COLO829 (cell line): ENCODE results near the gene PLEKHA7.
"Not testable (repeated sequence)": the region's sequence is repeated elsewhere in the genome, so short reads cannot be mapped to it uniquely, and the experiment has no call there.

Experiments used
- DNase-seq: peaks from one replicate; pipeline ENCODE4 v3.0.0; 2012; ENCODE audit warnings: low spot score

PLEKHA7 gene, protein sequence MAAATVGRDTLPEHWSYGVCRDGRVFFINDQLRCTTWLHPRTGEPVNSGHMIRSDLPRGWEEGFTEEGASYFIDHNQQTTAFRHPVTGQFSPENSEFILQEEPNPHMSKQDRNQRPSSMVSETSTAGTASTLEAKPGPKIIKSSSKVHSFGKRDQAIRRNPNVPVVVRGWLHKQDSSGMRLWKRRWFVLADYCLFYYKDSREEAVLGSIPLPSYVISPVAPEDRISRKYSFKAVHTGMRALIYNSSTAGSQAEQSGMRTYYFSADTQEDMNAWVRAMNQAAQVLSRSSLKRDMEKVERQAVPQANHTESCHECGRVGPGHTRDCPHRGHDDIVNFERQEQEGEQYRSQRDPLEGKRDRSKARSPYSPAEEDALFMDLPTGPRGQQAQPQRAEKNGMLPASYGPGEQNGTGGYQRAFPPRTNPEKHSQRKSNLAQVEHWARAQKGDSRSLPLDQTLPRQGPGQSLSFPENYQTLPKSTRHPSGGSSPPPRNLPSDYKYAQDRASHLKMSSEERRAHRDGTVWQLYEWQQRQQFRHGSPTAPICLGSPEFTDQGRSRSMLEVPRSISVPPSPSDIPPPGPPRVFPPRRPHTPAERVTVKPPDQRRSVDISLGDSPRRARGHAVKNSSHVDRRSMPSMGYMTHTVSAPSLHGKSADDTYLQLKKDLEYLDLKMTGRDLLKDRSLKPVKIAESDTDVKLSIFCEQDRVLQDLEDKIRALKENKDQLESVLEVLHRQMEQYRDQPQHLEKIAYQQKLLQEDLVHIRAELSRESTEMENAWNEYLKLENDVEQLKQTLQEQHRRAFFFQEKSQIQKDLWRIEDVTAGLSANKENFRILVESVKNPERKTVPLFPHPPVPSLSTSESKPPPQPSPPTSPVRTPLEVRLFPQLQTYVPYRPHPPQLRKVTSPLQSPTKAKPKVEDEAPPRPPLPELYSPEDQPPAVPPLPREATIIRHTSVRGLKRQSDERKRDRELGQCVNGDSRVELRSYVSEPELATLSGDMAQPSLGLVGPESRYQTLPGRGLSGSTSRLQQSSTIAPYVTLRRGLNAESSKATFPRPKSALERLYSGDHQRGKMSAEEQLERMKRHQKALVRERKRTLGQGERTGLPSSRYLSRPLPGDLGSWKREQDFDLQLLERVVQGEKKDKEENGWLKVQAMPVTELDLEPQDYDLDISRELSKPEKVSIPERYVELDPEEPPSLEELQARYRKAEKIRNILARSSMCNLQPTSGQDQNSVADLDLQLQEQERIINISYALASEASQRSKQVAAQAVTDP

DNA sequence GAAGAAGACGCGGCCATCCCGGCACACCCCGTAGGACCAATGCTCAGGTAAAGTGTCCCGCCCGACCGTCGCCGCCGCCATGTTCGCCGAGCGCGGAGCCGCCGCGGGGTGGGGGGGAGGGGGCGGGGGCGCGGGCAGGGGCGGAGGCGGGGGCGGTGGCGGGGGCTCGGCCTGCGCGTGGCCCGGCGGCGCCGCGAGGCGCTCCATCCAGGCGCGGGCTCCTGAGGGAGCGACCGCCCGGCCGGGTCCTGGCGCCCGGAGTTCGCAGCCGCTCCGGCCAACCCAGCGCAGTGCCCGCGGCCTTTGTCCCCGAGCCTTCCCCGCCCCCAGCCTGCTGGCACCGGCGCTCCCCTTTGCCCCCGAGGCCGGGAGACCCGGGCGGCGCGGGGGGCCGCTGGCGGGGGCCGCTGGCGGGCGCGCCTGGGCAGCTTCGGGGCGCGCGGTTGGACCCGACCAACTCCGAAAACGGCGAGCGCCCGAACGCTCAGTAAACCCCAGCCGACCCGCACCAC, at the start of gene PLEKHA7:
PLEKHA7 (minus strand) TSS at position 94 of the 512 bp plus-strand sequence; CDS start at position 81, 13 bp downstream.
- no peak for DNase-seq

DNA sequence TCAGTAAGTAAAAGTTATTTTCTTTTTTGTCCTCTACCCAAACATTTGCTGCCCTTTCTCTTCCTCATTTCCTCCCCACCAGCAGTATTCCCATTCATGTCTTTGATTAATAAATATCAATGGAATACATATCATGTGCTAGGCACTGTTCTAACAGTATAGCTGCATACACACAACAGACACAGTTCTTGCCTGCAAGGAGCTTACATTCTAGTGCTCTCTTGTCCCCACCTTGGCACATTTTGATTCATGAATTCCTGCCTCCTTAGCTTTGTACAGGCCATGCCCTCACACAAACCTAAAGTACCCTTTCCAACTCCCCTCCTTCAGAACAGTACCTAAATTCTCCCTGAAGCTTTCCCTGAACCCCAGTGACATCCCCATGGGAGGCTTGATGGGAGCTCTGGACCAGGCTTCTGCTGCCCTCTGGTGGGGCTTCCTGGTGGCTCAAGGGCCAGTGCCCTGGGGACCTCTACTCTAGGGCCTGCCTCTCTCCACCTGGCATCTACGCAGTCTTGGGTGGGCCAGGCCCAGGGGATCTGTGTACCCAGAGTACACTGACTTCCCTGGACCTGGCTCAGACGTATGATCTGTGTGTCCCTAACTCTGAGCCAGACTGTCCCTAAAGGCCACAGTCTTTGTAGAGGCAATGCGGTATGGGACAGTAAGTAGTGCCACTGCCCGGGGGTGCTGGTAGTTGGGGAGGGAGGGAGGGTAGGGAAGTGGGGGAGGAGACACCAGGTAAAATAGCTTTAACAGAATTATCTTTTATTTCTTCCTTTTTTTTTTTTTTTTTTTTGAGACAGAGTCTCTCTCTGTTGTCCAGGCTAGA, 49.2 kb upstream of the PLEKHA7 start:
- DNase-seq: peak; percentile 51

DNA sequence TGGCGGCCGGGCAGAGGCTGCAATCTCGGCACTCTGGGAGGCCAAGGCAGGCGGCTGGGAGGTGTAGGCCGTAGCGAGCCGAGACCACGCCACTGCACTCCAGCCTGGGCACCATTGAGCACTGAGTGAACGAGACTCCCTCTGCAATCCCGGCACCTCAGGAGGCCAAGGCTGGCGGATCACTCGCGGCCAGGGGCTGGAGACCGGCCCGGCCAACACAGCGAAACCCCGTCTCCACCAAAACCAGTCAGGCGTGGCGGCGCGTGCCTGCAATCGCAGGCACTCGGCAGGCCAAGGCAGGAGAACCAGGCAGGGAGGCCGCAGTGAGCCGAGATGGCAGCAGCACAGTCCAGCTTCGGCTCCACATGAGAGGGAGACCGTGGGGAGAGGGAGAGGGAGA, 36.9 kb upstream of the PLEKHA7 start:
- not testable (repeated sequence) for DNase-seq

DNA sequence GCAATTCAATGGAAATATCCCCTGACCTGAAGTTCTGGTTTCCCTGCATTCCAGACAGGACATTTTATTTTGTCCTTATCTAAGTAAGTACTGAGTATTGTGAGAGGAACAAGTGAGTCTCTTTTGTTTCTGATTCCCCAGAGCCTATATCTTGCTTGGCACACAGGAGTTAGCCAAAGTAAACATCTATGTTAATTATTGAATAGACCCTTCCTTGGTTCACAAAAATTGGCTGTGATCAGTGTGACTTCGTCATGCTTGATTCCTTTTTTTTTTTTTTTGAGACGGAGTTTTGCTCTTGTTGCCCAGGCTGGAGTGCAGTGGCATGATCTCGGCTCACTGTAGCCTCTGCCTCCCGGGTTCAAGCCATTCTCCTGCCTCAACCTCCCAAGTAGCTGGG, 34.3 kb upstream of the PLEKHA7 start:
- not testable (repeated sequence) for DNase-seq

DNA sequence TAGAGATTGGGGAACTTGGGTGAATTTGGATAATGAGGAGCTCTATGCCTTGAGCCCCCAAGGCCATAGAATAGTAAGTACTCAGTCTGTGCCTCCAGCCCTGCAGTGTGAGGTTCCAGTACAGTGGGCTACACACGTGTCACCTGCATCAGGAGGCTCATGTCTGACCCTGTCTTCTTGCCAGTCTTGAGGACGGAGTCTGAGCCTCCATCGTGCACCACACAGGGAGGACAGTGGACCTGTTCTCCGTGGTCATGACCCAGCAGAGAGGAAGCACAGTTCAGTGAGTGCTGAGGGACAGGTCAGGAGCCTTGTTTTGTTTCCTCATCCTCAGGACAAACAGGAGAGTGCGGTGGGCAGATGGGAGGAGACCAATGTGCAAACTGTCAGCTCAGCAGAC, 32.5 kb upstream of the PLEKHA7 start:
- no peak for DNase-seq

DNA sequence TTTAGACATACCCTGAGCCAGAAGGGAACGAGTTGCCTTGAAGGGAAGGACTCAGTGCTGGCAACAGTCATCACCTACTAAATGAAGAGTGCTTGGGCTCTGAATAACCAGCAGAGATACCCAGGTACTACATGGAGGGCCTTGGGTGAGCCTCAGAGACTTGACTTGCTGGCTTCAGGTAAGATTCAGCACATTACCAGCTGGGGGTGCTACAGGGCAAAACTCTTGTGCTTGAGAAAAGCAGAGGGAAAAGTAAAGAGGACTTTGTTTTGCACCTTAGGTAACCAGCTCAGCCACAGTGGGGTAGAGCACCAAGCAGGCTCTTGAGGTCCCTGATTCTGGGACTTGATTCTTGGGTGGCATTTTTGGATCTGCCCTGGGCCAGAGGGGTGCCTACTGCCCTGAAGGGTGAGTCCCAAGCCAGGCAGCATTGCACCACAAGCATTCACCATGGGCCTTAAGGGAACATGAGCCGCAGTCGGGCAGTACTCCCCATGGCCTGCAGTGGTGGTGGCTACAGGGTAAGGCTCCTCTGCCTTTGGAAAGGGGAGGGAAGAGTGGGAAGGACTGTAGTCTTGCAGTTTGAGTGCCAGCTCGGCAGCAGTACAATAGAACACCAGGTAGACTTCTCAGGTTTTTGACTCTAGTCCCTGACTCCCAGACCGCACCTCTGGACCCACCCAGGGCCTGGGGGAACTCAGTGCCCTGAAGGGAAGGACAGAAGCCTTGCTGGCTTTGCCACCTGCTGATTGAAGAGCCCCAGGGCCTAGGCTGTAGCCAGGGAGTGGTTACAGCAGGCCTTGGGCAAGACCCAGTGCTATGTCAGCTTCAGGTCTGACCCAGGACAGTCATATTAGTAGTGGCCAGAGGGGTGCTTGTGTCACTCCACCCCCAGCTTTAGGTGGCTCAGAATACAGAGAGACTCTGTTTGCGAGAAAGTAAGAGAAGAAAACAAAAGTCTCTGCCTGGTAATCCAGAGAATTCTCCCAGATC, 22.7 kb upstream of the PLEKHA7 start:
- no peak for DNase-seq

DNA sequence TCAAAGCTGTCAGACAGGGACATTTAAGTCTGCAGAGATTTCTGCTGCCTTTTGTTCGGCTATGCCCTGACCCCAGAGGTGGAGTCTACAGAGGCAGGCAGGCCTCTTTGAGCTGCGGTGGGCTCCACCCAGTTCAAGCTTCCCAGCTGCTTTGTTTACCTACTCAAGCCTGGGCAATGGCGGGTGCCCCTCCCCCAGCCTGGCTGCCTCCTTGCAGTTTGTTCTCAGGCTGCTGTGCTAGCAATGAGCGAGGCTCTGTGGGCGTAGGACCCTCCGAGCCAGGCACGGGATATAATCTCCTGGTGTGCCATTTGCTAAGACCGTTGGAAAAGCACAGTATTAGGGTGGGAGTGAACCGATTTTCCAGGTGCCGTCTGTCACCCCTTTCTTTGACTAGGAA, 19.8 kb upstream of the PLEKHA7 start:
- not testable (repeated sequence) for DNase-seq

DNA sequence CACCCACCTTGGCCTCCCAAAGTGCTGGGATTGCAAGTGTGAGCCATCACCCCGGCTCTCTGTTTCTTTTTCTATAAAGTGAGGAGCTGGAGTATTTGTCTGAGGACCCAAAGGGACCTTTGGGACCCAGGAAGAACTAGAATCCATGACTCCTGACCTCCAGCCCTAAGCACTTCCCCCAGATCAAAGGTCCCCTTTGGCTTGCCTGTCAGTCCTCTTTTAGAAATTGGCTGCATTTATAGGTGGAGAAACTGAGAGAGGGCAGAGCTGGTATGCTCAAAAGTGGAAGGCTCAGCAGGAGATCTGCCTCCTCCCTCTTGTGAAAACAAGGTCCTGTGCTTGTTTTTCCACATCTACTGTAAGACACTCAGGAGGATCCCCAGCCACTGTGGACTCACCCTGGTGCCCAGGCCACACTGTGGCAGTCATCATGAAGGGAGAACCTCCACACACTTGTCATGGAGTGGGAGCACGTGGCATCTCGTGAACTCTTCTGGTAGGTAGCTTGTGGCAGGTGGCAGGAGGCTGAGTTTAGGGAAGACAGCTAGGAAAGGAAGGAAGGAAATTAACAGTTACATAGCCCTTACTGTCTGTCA, 12.4 kb upstream of the PLEKHA7 start:
- DNase-seq: no peak

DNA sequence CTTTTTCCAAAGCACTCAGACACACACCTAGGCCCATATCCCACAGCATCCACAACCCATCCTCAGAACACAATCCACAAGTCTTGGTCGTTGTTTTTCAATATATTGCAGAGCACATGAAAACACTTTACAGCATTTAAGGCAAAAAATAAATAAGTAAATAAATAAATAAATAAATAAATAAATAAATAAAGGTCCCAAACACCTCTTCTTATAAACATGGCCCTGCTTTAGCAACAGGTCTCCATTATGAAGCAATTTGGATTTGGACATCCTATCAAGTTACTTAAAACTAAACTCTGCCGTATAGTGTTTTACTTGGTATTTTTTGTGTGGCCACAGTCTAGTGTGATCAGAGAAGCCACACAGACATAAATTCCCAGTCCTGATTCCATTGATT, 10.7 kb upstream of the PLEKHA7 start:
- DNase-seq: no peak

DNA sequence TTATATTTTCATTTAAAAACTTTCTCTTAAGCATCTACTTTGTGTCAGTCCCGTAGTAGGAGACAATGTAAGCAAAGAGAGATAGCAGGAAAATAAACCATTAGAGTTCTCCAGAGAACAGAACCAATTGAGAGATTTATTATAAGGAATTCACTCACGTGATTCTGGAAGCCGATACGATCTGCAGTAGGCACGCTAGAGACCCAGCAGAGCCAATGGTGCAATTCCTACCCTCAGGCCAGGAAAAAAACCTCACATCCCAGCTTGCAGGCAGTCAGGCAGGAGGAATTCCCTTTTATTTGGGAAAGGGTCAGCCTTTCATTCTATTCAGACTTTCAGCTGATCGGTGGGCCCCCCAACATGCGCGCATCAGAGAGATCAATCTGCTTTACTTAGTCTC, 7.3 kb upstream of the PLEKHA7 start:
- DNase-seq: peak; percentile 45

DNA sequence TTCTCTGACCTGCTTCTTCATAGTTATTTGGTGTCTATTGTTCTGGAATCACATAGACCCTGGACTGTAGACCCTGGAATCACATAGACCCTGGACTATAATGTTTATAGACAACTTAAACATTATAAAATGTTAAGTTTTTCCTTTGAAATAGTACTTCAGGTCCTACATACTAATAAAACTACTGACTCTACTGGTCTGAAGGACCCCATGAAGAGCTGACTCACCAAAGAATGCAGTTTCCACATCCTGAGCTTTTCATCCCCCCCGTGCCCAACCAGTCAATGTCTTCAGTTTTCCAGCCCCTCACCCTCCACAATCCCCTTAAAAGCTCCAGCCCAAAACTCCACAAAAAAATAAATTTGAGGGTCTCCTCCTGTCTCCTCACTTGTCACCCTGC, 6.6 kb upstream of the PLEKHA7 start:
- DNase-seq: no peak

DNA sequence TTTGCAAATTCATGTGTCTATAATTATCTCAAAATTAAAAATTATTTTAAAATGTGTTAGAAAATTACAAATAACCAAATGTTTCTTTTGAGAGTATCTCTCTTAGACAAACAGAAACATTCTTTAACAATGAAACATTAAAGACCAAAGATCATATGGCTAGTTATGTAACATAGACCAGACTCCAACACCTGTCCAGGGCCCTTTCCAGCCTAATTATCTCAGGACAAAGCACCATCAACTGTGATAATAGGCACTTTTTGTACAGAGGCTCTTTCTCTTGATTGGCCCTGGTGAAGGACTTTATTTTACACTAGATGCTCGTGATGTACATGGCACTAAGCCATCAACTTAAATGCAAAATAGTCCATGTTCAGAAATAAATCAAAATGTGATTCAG, 5.0 kb upstream of the PLEKHA7 start:
- no peak for DNase-seq

DNA sequence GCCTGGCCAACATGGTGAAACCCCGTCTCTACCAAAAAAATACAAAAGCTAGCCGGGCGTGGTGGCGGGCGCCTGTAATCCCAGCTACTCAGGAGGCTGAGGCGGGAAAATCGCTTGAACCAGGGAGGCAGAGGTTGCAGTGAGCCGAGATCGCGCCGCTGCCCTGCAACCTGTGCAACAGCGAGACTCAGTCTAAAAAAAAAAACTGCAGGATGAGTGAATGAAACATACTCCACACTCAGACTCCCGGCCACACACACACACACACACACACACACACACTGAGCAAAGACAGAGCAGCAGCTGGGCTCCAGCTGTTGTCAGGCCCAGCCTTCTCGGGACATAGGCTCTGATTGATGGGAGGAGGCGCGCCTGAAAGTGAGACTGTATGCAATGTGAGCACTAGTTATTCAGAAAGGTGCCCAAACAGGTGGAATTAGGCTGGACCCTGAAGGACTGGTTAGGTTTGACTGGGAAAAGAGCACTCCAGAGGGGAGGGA, 1.5 kb upstream of the PLEKHA7 start:
- DNase-seq: no peak

DNA sequence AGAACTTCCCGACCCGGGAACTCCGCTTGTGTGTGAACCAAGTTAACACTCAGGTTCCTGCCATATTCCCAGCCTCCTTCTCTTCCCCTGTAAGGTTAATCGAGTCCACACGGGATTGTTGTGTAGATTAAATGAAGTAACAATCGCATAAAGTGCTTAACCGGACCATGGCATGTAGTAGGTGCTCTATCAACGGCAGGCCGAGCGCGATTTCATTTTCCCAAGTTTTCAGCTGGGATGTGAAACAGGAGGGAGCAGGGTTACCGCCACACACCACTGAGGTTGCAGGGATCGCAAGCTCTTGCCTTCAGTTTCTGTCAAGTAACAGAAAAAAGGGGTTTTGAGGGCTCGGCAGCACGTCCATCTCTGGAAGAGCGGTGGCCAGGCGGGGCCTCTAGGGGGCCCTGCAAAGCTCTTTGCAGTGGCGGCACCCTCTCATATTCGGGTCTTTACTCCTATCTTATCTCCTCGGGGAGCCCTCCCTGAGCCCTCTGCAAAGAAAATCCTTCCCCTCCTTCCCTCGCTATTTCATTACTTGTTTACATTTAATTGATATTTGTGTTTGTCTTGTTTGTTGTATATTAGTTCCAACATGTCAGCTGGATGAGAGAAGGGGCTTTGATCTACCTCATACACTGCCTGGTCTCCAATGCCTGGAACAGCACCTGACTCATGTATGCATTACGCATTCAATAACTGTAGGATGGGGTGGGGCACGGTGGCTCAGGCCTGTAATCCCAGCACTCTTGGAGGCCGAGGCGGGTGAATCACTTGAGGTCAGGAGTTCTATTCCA, 816 bp upstream of the PLEKHA7 start:
- DNase-seq: no peak

DNA sequence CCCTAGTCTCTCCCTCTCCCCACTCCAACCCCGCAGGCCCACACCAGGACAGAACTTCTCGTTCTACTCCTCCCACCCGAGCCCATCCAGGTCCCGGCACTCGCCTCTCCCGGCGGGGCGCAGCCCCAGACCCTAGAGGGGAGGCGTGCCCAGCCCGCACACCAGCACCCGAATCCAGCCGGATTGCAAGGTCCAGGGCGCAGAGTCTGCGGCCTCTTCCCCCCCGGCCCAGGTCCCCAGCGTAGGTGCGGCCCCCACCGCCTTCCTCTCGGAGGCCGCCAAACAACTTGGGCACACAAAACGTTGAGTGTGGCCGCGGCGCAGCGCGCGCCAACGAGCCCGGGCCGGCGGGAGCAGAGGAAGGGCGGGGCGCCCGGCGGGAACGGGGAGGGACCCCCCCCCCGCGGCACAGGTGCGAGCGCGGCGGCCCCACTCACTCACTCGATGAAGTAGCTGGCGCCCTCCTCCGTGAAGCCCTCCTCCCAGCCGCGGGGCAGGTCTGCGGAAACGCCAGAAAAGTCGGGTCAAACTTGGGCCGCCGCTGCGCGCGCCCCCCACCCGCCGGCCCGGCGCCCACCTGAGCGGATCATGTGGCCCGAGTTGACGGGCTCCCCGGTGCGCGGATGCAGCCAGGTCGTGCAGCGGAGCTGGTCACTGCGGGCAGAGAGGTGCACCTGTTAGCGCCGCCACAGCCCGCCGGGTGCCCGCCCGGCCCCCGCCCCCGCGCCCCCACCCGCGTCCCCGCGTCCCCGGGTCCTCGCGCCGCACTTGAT, 480 bp downstream of the PLEKHA7 start:
- no peak for DNase-seq

DNA sequence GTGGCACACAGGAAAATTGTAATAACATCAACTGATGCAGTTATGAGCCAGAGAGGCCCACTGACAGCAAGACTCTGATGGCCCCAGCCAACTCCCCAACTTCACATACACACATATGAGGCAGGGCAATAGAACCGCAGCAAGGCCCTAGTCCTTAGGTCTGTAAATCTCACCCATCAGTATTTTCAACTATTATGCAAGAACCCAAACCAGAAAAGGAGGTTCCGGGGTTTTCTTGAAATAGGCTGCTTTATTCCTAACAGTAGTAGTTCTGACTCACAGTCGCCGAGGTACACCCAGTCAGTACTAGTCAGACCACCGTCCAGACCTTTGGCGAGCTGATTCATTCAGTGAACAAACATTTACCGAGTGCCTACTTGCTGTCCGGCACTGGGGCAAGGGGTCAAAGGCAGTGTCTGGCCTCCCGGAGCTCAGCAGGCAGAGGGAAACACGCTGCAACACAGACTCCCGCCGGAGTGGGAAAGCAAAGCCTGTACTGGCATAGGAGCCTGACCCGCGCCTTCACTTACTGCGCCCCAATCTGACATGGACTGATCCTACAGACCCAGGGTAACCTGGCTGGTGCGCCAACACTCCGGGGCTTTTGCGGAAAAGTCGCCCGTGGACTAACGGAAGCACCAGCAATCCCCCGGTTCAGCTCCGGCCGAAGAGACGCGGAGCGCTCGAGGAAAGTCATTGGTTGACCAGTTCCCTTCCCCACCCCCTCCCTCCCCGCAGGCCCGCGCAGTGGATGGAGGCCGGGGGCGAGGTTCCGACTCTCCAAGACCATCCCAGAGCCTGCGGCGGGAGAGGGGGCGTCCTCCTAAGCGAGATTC, 1.3 kb downstream of the PLEKHA7 start:
- no peak for DNase-seq

DNA sequence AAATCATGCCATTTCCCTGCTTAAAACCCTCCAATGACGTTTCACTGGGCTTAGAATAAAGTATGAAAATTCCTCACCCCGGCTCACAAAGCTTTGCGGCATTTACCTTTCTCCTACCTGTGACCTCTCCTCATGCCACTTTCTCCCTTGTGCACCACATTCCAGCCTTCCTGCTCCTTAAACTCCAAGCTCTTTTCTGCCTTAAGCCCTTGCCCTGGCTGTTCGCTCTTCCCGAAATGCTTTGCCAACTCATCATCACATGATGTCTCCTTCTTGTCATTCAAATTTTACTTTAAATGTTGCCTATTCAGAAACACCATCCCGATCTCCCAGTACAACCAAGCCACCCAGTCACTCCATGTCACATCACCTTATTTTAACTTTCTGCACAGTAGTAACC, 2.0 kb downstream of the PLEKHA7 start:
- DNase-seq: no peak
